MM.1S (cell line): ENCODE measurements around the gene CAP2.

Experiments
- DNase-seq: peaks from one replicate; pipeline ENCODE4 v3.0.0-alpha.2; 2015
- H2AFZ ChIP-seq: fragments of 300-600 bp; sonication (generic); 2 replicates; pipeline ENCODE4 v1.6.0; 2016; ENCODE audit warnings: antibody characterized with exemption, low read length
- H3F3A ChIP-seq: fragments of 300-600 bp; sonication (generic); 2 replicates; pipeline ENCODE4 v1.6.1; 2016; ENCODE audit warnings: mild to moderate bottlenecking, antibody characterized with exemption, low read length, moderate library complexity, mixed read lengths; ENCODE audit not compliant: insufficient read depth
- H3K27ac ChIP-seq: fragments of 300-600 bp; sonication (generic); 2 replicates; pipeline ENCODE4 v1.5.1; 2016; ENCODE audit warnings: mild to moderate bottlenecking, low read length
- H3K27me3 ChIP-seq: fragments of 300-600 bp; sonication (generic); replicated peaks from 2 replicates; pipeline ENCODE4 v1.6.0; 2016; ENCODE audit warnings: low read length; ENCODE audit not compliant: insufficient read depth
- H3K36me3 ChIP-seq: fragments of 300-600 bp; sonication (generic); replicated peaks from 2 replicates; pipeline ENCODE4 v1.6.1; 2016; ENCODE audit warnings: mild to moderate bottlenecking, low read length, mixed read lengths; ENCODE audit not compliant: insufficient read depth
- H3K4me1 ChIP-seq: fragments of 300-600 bp; sonication (generic); 2 replicates; pipeline ENCODE4 v1.6.1; 2016; ENCODE audit warnings: low read length, mixed read lengths
- H3K4me2 ChIP-seq: fragments of 300-600 bp; sonication (generic); 2 replicates; pipeline ENCODE4 v1.6.0; 2016; ENCODE audit warnings: low read depth, low read length
- H3K4me3 ChIP-seq: fragments of 300-600 bp; sonication (generic); 2 replicates; pipeline ENCODE4 v1.5.1; 2016; ENCODE audit warnings: low read length, mixed read lengths
- H3K79me2 ChIP-seq: fragments of 300-600 bp; sonication (generic); 2 replicates; pipeline ENCODE4 v1.6.1; 2016; ENCODE audit warnings: mixed run types, low read length, mixed read lengths
- H3K9ac ChIP-seq: fragments of 300-600 bp; sonication (generic); 2 replicates; pipeline ENCODE4 v1.6.1; 2016; ENCODE audit warnings: low read length, mixed read lengths
- H3K9me2 ChIP-seq: fragments of 300-600 bp; sonication (generic); replicated peaks from 2 replicates; pipeline ENCODE4 v1.6.1; 2016; ENCODE audit warnings: mild to moderate bottlenecking, low read length, mixed read lengths; ENCODE audit not compliant: insufficient read depth
- H3K9me3 ChIP-seq: fragments of 300-600 bp; sonication (generic); replicated peaks from 2 replicates; pipeline ENCODE4 v1.6.1; 2016; ENCODE audit warnings: mild to moderate bottlenecking, low read length, mixed read lengths; ENCODE audit not compliant: insufficient read depth
- H4K20me1 ChIP-seq: fragments of 300-600 bp; sonication (generic); 2 replicates; pipeline ENCODE4 v1.6.1; 2016; ENCODE audit warnings: mild to moderate bottlenecking, low read length, moderate library complexity, mixed read lengths; ENCODE audit not compliant: insufficient read depth
- CTCF ChIP-seq: fragments of 300-600 bp; sonication (generic); IDR thresholded peaks from 2 replicates; pipeline ENCODE4 v1.5.1; 2016; ENCODE audit warnings: antibody characterized with exemption, low read length, mixed read lengths
- EZH2 ChIP-seq: fragments of 300-600 bp; sonication (generic); optimal IDR thresholded peaks from 2 replicates; pipeline ENCODE3; 2017; ENCODE audit warnings: low read depth, mild to moderate bottlenecking, antibody characterized with exemption, low read length, mixed read lengths
- EZH2phosphoT487 ChIP-seq: fragments of 300-600 bp; sonication (generic); IDR thresholded peaks from 2 replicates; pipeline ENCODE4 v1.6.1; 2018; ENCODE audit warnings: antibody characterized with exemption, low read length

The CAP2 gene

GRCh38 chr6:17551383-17551958 lies 158.1 kb downstream of the CAP2 start:
- no peak overlapping the region for H3K4me3 ChIP-seq
- no peak overlapping the region for H3K27ac ChIP-seq
- H3F3A ChIP-seq: no peaks in the 10 kb centered on the region
- no peaks in the 10 kb centered on the region for H3K4me1 ChIP-seq
- TF ChIP-seq EZH2 (no peak), CTCF (no peak), EZH2phosphoT487 (no peak)
- no peaks in the 10 kb centered on the region for H4K20me1 ChIP-seq
- H3K27me3 ChIP-seq: no peaks in the 10 kb centered on the region
- DNase-seq: no peak
- no peaks in the 10 kb centered on the region for H3K36me3 ChIP-seq
- no peaks in the 10 kb centered on the region for H3K79me2 ChIP-seq
- H3K4me2 ChIP-seq: no peak overlapping the region
- no peaks in the 10 kb centered on the region for H3K9me2 ChIP-seq
- H2AFZ ChIP-seq: no peak overlapping the region
- H3K9me3 ChIP-seq: no peaks in the 10 kb centered on the region
- H3K9ac ChIP-seq: no peak overlapping the region

GRCh38 chr6:17552861-17553260 lies 159.5 kb downstream of the CAP2 start:
- H3K9me3 ChIP-seq: no peaks in the 10 kb centered on the region
- H3F3A ChIP-seq: no peaks in the 10 kb centered on the region
- no peaks in the 10 kb centered on the region for H3K9me2 ChIP-seq
- H3K27ac ChIP-seq: no peak overlapping the region
- no peaks in the 10 kb centered on the region for H3K79me2 ChIP-seq
- no peaks in the 10 kb centered on the region for H3K27me3 ChIP-seq
- DNase-seq: no peak
- H2AFZ ChIP-seq: no peak overlapping the region
- H3K9ac ChIP-seq: no peak overlapping the region
- H3K4me3 ChIP-seq: no peak overlapping the region
- H4K20me1 ChIP-seq: no peaks in the 10 kb centered on the region
- H3K4me1 ChIP-seq: no peaks in the 10 kb centered on the region
- H3K36me3 ChIP-seq: no peaks in the 10 kb centered on the region
- H3K4me2 ChIP-seq: no peak overlapping the region
- TF ChIP-seq CTCF: no peak
- no peak for TF ChIP-seq EZH2
- no peak for TF ChIP-seq EZH2phosphoT487

GRCh38 chr6:17556014-17556413 lies 162.6 kb downstream of the CAP2 start:
- Histone ChIP-seq H3K4me1 (no peaks in the 10 kb centered on the region), H3K9me2 (no peaks in the 10 kb centered on the region), H3K27ac (no peak overlapping the region), H4K20me1 (no peaks in the 10 kb centered on the region), H3K9me3 (no peaks in the 10 kb centered on the region), H3F3A (no peaks in the 10 kb centered on the region), H3K9ac (no peak overlapping the region), H3K4me2 (no peak overlapping the region), H2AFZ (no peak overlapping the region), H3K27me3 (no peaks in the 10 kb centered on the region), H3K36me3 (no peaks in the 10 kb centered on the region), H3K4me3 (no peak overlapping the region), H3K79me2 (no peaks in the 10 kb centered on the region)
- no peak for DNase-seq
- no peak for TF ChIP-seq CTCF
- TF ChIP-seq EZH2: no peak
- no peak for TF ChIP-seq EZH2phosphoT487
